BJ (cell line): ENCODE results near the gene MYL9. TPM values are rescaled to one million over a fixed set of nuclear protein-coding genes. Genes with fewer than 3 reads are reported as not detected.

Experiments
- CTCF ChIA-PET: fragments of 350-600 bp; formaldehyde crosslinking; extraction: SDS; loops from one replicate; lab custom pipeline; 2021; ENCODE audit warnings: antibody characterized with exemption, inconsistent platforms; lab: Yijun Ruan, JAX
- POLR2A ChIA-PET: fragments of 300-600 bp; sonication (Branson Sonifier 250); formaldehyde crosslinking; extraction: SDS; loops from one replicate; lab custom pipeline; 2021; ENCODE audit warnings: antibody characterized with exemption; lab: Charles Lee
- DNase-seq: peaks from one replicate; pipeline ENCODE4 v3.0.0-alpha.2; 2011; ENCODE audit warnings: low read depth
- H3K27me3 ChIP-seq: 2 replicates; pipeline ENCODE4 v1.6.0; 2011; ENCODE audit warnings: low read length; ENCODE audit not compliant: control insufficient read depth, insufficient read depth
- H3K36me3 ChIP-seq: 2 replicates; pipeline ENCODE4 v1.5.1; 2011; ENCODE audit warnings: low read length; ENCODE audit not compliant: control insufficient read depth, insufficient read depth
- H3K4me3 ChIP-seq: 2 replicates; pipeline ENCODE4 v1.5.1; 2011; ENCODE audit warnings: low read depth, mild to moderate bottlenecking, control low read depth, low read length
- polyA plus RNA-seq: library from polyadenylated mRNA; depleted of rRNA; stranded (reverse); fragments of >200 nt; gene quantifications from 2 replicates; pipeline ENCODE4 v1.2.3, GENCODE V29; 2011
- TF ChIP-seq, protein P1 (sequence below): IDR thresholded peaks from 2 replicates; pipeline ENCODE4 v1.5.1; 2011; ENCODE audit warnings: low read depth, mild to moderate bottlenecking, control low read depth, inconsistent platforms, low read length, moderate library complexity; ENCODE audit not compliant: insufficient read depth

MYL9 gene
- polyA plus RNA-seq, 1 experiment = 673 TPM

DNA sequence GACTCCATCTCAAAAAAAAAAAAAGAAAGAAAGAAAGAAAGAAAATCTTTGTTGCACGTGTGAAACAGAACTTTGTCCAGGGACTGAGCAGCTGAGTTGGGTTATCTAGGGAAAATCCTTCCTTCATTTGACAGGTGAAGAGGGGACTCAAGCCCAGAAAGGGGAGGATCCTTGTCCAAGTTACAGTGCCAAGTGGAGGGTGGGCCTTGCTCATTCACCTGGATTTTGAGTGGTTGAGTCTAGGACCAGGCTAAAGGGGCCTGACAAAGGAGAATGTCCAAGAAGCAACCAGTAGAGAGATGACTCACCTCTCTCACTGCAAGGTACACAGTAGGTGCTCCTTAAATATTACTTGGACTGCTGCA, 34.7 kb downstream of the MYL9 start:
- Histone ChIP-seq H3K27me3 (no peaks in the 10 kb centered on the region), H3K36me3 (peaks cover 12% of the 10 kb centered on the region), H3K4me3 (no peak overlapping the region)
- POLR2A ChIA-PET = interaction anchor here (0.6 kb wide), 1 partner anchor 115 kb away, joined by 3 read pairs; no protein-coding TSS in a partner anchor
- no peak for DNase-seq
- TF ChIP-seq, protein P1, sequence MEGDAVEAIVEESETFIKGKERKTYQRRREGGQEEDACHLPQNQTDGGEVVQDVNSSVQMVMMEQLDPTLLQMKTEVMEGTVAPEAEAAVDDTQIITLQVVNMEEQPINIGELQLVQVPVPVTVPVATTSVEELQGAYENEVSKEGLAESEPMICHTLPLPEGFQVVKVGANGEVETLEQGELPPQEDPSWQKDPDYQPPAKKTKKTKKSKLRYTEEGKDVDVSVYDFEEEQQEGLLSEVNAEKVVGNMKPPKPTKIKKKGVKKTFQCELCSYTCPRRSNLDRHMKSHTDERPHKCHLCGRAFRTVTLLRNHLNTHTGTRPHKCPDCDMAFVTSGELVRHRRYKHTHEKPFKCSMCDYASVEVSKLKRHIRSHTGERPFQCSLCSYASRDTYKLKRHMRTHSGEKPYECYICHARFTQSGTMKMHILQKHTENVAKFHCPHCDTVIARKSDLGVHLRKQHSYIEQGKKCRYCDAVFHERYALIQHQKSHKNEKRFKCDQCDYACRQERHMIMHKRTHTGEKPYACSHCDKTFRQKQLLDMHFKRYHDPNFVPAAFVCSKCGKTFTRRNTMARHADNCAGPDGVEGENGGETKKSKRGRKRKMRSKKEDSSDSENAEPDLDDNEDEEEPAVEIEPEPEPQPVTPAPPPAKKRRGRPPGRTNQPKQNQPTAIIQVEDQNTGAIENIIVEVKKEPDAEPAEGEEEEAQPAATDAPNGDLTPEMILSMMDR = no peak
- CTCF ChIA-PET = interaction anchor here (0.7 to 1.2 kb wide), 3 partner anchors 11 to 312 kb away, joined by 3 to 4 read pairs (median 3); no protein-coding TSS in a partner anchor

DNA sequence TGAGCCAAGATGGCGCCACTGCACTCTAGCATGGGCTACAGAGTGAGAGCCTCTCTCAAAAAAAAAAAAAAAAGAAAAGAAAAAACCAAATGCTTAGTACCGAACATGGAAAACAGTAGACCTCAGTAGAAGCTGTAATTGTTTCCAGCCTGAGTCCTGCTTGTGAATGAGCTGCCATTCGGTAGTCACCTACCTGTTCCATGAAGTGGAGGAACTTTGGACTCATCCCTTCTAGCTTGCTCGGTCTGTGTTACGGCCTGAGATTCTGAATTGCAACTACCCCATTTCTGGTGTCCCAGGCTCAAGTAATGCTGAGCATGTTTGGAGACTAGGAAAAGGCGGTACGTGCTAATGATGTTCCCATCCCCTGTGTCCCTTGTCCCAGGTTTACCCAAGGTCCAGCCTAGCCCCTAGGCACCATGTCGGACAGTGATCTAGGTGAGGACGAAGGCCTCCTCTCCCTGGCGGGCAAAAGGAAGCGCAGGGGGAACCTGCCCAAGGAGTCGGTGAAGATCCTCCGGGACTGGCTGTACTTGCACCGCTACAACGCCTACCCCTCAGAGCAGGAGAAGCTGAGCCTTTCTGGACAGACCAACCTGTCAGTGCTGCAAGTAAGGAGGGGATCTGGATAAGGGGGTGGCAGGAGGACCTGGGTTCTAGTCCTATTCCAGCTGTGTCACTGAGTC, 37.2 kb downstream of the MYL9 start:
- Histone ChIP-seq H3K36me3 (peaks cover 16% of the 10 kb centered on the region), H3K27me3 (no peaks in the 10 kb centered on the region), H3K4me3 (no peak overlapping the region)
- no peak for DNase-seq
- ChIA-PET CTCF (no interaction called here), POLR2A (no interaction called here)
- TF ChIP-seq, protein P1 = no peak

DNA sequence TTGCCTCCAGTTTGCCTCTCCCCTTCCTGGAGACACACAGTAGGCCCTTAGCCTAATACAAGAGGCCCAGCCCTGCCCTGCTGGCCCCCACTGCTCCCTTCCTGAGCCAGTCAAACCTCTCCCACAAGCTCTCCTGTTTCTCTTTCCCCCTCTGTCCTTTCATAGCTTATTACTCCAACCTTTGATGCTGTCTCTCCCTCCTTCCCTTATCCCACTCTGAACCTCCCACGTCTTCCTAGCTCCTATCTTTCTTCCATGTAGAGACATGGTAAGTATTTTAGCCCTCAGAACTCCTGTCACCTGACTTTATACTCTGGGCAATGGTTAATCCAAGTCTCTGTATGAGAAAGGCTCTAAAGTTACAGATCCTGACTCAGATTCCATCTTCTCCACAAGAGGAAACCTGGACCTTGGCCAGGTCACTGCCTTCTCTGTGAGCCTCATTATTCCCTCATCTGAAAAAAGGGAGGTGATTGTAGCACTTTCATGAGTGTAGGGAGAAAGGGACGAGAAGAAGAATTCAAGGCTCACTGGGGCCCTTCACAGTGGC, 38.8 kb downstream of the MYL9 start:
- CTCF ChIA-PET = interaction anchor here (0.8 to 1.0 kb wide), 2 partner anchors 9 to 23 kb away, joined by 3 read pairs; no protein-coding TSS in a partner anchor
- POLR2A ChIA-PET = no interaction called here

DNA sequence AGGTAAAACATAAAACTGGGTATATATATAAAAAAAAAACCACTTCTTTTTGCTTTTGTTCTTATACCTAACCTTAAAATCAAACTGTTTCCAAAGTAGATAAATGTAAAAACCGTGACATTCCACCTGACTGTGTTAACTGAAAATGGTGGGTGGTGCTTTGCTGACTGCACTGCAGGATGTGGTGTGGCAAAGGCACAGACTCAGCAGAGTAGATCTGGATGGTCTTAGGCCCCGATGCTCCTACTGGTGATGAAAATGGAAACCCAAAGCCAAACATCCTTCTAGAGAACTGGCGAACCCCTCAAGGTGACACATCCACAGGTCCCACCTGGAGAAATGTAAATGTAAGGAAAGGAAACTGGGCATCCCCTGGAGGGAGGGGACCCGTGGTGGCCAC, 41.0 kb downstream of the MYL9 start:
- TF ChIP-seq, protein P1 = no peak
- CTCF ChIA-PET = no interaction called here
- Histone ChIP-seq H3K27me3 (no peaks in the 10 kb centered on the region), H3K4me3 (no peak overlapping the region), H3K36me3 (peaks cover 17% of the 10 kb centered on the region)
- no peak for DNase-seq
- POLR2A ChIA-PET = no interaction called here

More for the DNA sequence above, 38.8 kb downstream of the MYL9 start:
- TF ChIP-seq, protein P1 = no peak
- no peak overlapping the region for H3K4me3 ChIP-seq
- no peaks in the 10 kb centered on the region for H3K27me3 ChIP-seq
- DNase-seq = no peak
- H3K36me3 ChIP-seq = peaks cover 16% of the 10 kb centered on the region

DNA sequence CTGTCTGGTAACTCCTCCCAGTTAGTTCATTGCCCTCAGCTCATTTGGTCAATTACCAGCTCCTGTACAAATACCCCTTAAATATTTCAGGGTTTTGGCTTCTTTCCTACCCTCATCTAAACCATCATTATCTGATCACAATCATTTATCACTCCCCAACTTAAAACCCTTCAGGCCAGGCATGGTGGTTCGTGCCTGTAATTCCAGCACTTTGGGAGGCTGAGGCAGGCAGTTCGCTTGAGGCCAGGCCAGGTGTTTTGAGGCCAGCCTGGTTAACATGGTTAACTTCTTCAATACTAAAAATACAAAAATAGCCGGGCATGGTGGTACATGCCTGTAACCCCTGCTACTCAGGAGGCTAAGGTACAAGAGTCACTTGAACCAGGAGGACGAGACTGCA, 41.5 kb downstream of the MYL9 start:
- POLR2A ChIA-PET = no interaction called here
- Histone ChIP-seq H3K4me3 (no peak overlapping the region), H3K27me3 (no peaks in the 10 kb centered on the region), H3K36me3 (peaks cover 18% of the 10 kb centered on the region)
- TF ChIP-seq, protein P1 = no peak
- CTCF ChIA-PET = no interaction called here
- DNase-seq = no peak
